ENCODE data around the gene LRRC7. TPM values are rescaled to one million over a fixed set of nuclear protein-coding genes. Genes with fewer than 3 reads are reported as not detected.

The LRRC7 gene
- polyA plus RNA-seq, 1 donor from 2014 or later: 141 TPM

GRCh38 chr1:70101774-70102173, 534.1 kb downstream of the LRRC7 start:
- H3K27me3 ChIP-seq (ENCODE audit: insufficient read depth, low read depth, low read length): no peaks in the 10 kb centered on the region
- H3K79me2 ChIP-seq (replicated peaks; ENCODE audit: insufficient read depth, low read length): no peaks in the 10 kb centered on the region
- TF ChIP-seq MXI1 (conservative IDR thresholded peaks at IDR 0.05; ENCODE audit: poor library complexity, severe bottlenecking) (no peak), CTCF (IDR thresholded peaks at IDR 0.05; ENCODE audit: poor library complexity, severe bottlenecking) (no peak), EP300 (conservative IDR thresholded peaks at IDR 0.05; ENCODE audit: poor library complexity, severe bottlenecking) (no peak), EZH2 (IDR thresholded peaks at IDR 0.05; ENCODE audit: borderline replicate concordance, insufficient read depth, low read length, poor library complexity, severe bottlenecking) (no peak), POLR2AphosphoS5 (IDR thresholded peaks at IDR 0.05) (no peak), TAF1 (IDR thresholded peaks at IDR 0.05; ENCODE audit: low read depth) (no peak), SMC3 (conservative IDR thresholded peaks at IDR 0.05; ENCODE audit: poor library complexity) (no peak), RAD21 (conservative IDR thresholded peaks at IDR 0.05) (no peak)
- H3K9ac ChIP-seq (ENCODE audit: low read length): no peak overlapping the region
- H3K9me2 ChIP-seq (ENCODE audit: insufficient read depth, low read length): no peaks in the 10 kb centered on the region
- H3F3A ChIP-seq (ENCODE audit: insufficient read depth, low read length, poor library complexity, severe bottlenecking): no peaks in the 10 kb centered on the region
- no peak overlapping the region for H3K4me2 ChIP-seq (ENCODE audit: low read length)
- H2AFZ ChIP-seq (ENCODE audit: low read depth, low read length): no peak overlapping the region
- H3K4me3 ChIP-seq (ENCODE audit: low read length): no peak overlapping the region
- no peaks in the 10 kb centered on the region for H3K9me3 ChIP-seq (ENCODE audit: low read length)
- no peaks in the 10 kb centered on the region for H3K36me3 ChIP-seq (ENCODE audit: insufficient read depth, low read length)
- H3K27ac ChIP-seq (ENCODE audit: low read length): no peak overlapping the region
- no peaks in the 10 kb centered on the region for H4K20me1 ChIP-seq (ENCODE audit: insufficient read depth)

- H3K9me2 ChIP-seq (ENCODE audit: insufficient read depth, low read length): no peaks in the 10 kb centered on the region
- H3F3A ChIP-seq (ENCODE audit: insufficient read depth, low read length, poor library complexity, severe bottlenecking): no peaks in the 10 kb centered on the region
- no peak overlapping the region for H3K4me3 ChIP-seq (ENCODE audit: low read length)
- no peaks in the 10 kb centered on the region for H3K27me3 ChIP-seq (ENCODE audit: insufficient read depth, low read depth, low read length)
- no peak overlapping the region for H2AFZ ChIP-seq (ENCODE audit: low read depth, low read length)
- no peaks in the 10 kb centered on the region for H3K9me3 ChIP-seq (ENCODE audit: low read length)
- no peak overlapping the region for H3K27ac ChIP-seq (ENCODE audit: low read length)
- no peak for TF ChIP-seq REST (IDR thresholded peaks at IDR 0.05; ENCODE audit: borderline replicate concordance)
- TF ChIP-seq TAF1 (IDR thresholded peaks at IDR 0.05; ENCODE audit: low read depth): no peak
- TF ChIP-seq POLR2AphosphoS5 (IDR thresholded peaks at IDR 0.05): no peak
- TF ChIP-seq RAD21 (conservative IDR thresholded peaks at IDR 0.05): no peak
- TF ChIP-seq EP300 (conservative IDR thresholded peaks at IDR 0.05; ENCODE audit: poor library complexity, severe bottlenecking): no peak
- TF ChIP-seq SMC3 (conservative IDR thresholded peaks at IDR 0.05; ENCODE audit: poor library complexity): no peak
- no peak for TF ChIP-seq CTCF (IDR thresholded peaks at IDR 0.05; ENCODE audit: poor library complexity, severe bottlenecking)
- no peak for TF ChIP-seq MXI1 (conservative IDR thresholded peaks at IDR 0.05; ENCODE audit: poor library complexity, severe bottlenecking)
- H3K9ac ChIP-seq (ENCODE audit: low read length): no peak overlapping the region
- H3K4me2 ChIP-seq (ENCODE audit: low read length): no peak overlapping the region
- no peaks in the 10 kb centered on the region for H3K79me2 ChIP-seq (replicated peaks; ENCODE audit: insufficient read depth, low read length)
- H4K20me1 ChIP-seq (ENCODE audit: insufficient read depth): no peaks in the 10 kb centered on the region
- H3K36me3 ChIP-seq (ENCODE audit: insufficient read depth, low read length): no peaks in the 10 kb centered on the region
These were observed 536.0 kb downstream of the LRRC7 start for GRCh38 chr1:70103770-70104169.

All from neural cell (in vitro differentiated cells).